Muscle layer of duodenum (tissue), 2 donors: ENCODE measurements around the gene RBM23.
"Not testable (repeated sequence)": the region's sequence is repeated elsewhere in the genome, so short reads cannot be mapped to it uniquely, and the experiment has no call there.

Experiments
- H3K27ac ChIP-seq: one replicate; pipeline ENCODE4 v1.7.0; 2013; ENCODE audit warnings: mild to moderate bottlenecking, low read length
- H3K27me3 ChIP-seq: one replicate; pipeline ENCODE4 v1.7.0; 2013; ENCODE audit warnings: low read depth, mild to moderate bottlenecking, control low read depth, low read length
- H3K36me3 ChIP-seq, 2 donors: one replicate each; pipeline ENCODE4 v1.7.0; 2013; ENCODE audit warnings: low read length in 2 of 2, control low read depth in 1 of 2, mild to moderate bottlenecking in 1 of 2; ENCODE audit not compliant: insufficient read depth in 2 of 2, control insufficient read depth in 1 of 2
- H3K4me1 ChIP-seq, 2 donors: one replicate each; pipeline ENCODE4 v1.7.0; 2013; ENCODE audit warnings: low read length in 2 of 2, mild to moderate bottlenecking in 2 of 2, control low read depth in 1 of 2, moderate library complexity in 1 of 2; ENCODE audit not compliant: insufficient read depth in 2 of 2, control insufficient read depth in 1 of 2
- H3K4me3 ChIP-seq, 2 donors: one replicate each; pipeline ENCODE4 v1.7.0; 2013; ENCODE audit warnings: low read length in 2 of 2, low read depth in 1 of 2, mild to moderate bottlenecking in 1 of 2
- H3K9me3 ChIP-seq, 2 donors: one replicate each; pipeline ENCODE4 v1.7.0; 2013; ENCODE audit warnings: low read length in 2 of 2, control low read depth in 1 of 2, mild to moderate bottlenecking in 1 of 2; ENCODE audit not compliant: control insufficient read depth in 1 of 2
- donor health status: healthy.

The RBM23 gene

GRCh38 chr14:22872833-22873520 lies 46.0 kb downstream of the RBM23 start:
- Histone ChIP-seq H3K4me1 (peaks cover 14 to 40% of the 10 kb centered on the region in 2 donors), H3K27me3 (no peaks in the 10 kb centered on the region), H3K36me3 (peaks cover 39 to 52% of the 10 kb centered on the region in 2 donors), H3K9me3 (no peaks in the 10 kb centered on the region), H3K27ac (peak overlapping the region; percentile 99), H3K4me3 (peak overlapping the region; percentile 83 to 87)

- H3K27me3 ChIP-seq: no peaks in the 10 kb centered on the region
- H3K4me1 ChIP-seq: peaks cover 14 to 40% of the 10 kb centered on the region in 2 donors
- no peaks in the 10 kb centered on the region for H3K9me3 ChIP-seq
- peak overlapping the region; percentile 99 for H3K27ac ChIP-seq
- H3K36me3 ChIP-seq: peaks cover 31 to 45% of the 10 kb centered on the region in 2 donors
- peak overlapping the region; percentile 83 to 87 for H3K4me3 ChIP-seq
Measured at GRCh38 chr14:22872033-22872832, 46.7 kb downstream of the RBM23 start.

GRCh38 chr14:22871224-22872032 lies 47.5 kb downstream of the RBM23 start, which contains the start of gene LRP10:
Gene LRP10, plus strand, starts transcription at chr14:22871740. Its CDS starts 564 bp downstream, at chr14:22872304.
- Histone ChIP-seq H3K27me3 (no peaks in the 10 kb centered on the region), H3K9me3 (no peaks in the 10 kb centered on the region), H3K36me3 (peaks cover 26 to 37% of the 10 kb centered on the region in 2 donors), H3K4me1 (peaks cover 14 to 38% of the 10 kb centered on the region in 2 donors), H3K4me3 (peak within 1 kb of the TSS; percentile 83 to 87), H3K27ac (peak within 1 kb of the TSS; percentile 99)

- peaks cover 20 to 31% of the 10 kb centered on the region in 2 donors for H3K36me3 ChIP-seq
- H3K9me3 ChIP-seq: no peaks in the 10 kb centered on the region
- H3K27me3 ChIP-seq: no peaks in the 10 kb centered on the region
- H3K4me3 ChIP-seq: peak overlapping the region; percentile 83 to 87
- H3K27ac ChIP-seq: peak overlapping the region; percentile 99
- H3K4me1 ChIP-seq: peaks cover 14 to 35% of the 10 kb centered on the region in 2 donors
Measured at GRCh38 chr14:22870811-22871223, 48.1 kb downstream of the RBM23 start.

DNA sequence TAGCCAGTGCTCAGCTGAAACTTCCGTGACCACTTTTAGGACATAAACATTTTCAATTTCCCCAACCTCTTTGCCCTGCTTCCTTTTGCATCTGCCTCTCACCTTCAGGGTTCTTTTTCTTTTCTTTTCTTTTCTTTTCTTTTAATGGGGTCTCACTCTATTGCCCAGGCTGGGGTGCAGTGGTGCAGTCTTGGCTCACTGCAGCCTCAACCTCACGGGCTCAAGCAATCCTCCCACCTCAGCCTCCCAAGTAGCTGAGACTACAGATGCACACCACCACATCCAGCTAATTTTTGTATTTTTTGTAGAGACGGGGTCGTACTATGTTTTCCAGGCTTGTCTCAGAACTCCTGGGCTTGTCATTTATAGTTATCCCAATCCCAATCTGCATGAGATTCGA lies 52.1 kb downstream of the RBM23 start:
- no peak overlapping the region for H3K27ac ChIP-seq
- H3K4me1 ChIP-seq: peaks cover 7 to 18% of the 10 kb centered on the region in 2 donors
- H3K4me3 ChIP-seq: no peak overlapping the region
- no peaks in the 10 kb centered on the region for H3K27me3 ChIP-seq
- H3K9me3 ChIP-seq: no peaks in the 10 kb centered on the region
- H3K36me3 ChIP-seq: peaks cover 0 to 3% of the 10 kb centered on the region in 2 donors

- no peak overlapping the region for H3K4me3 ChIP-seq
- no peak overlapping the region for H3K27ac ChIP-seq
- H3K27me3 ChIP-seq: no peaks in the 10 kb centered on the region
- no peaks in the 10 kb centered on the region for H3K36me3 ChIP-seq
- H3K4me1 ChIP-seq: peaks cover 3 to 15% of the 10 kb centered on the region in 2 donors
- H3K9me3 ChIP-seq: no peaks in the 10 kb centered on the region
Measured at GRCh38 chr14:22865424-22866405, 53.2 kb downstream of the RBM23 start.

GRCh38 chr14:22864979-22865378 lies 54.0 kb downstream of the RBM23 start:
- Histone ChIP-seq H3K27ac (no peak overlapping the region), H3K9me3 (no peaks in the 10 kb centered on the region), H3K4me3 (no peak overlapping the region), H3K4me1 (peaks cover 0 to 8% of the 10 kb centered on the region in 2 donors), H3K27me3 (no peaks in the 10 kb centered on the region), H3K36me3 (no peaks in the 10 kb centered on the region)

DNA sequence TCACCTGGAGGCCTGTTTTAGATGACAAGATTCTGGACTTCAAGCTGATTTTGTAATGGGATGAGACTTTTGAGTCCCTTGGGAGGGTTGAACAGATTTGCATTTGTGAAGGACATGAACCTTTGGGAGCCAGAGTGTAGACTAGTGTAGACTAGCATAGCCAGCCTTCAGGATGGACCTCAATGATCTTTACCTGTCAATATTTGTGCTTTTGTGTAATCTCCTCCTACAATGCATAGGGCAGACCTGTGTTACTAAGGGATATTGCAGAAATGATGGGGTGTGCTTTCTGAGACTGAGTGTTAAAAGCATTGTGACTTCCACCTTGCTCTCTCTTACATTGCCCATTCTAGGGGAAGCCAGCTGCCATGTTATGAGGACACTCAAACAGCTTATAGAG lies 57.3 kb downstream of the RBM23 start:
- no peaks in the 10 kb centered on the region for H3K36me3 ChIP-seq

DNA sequence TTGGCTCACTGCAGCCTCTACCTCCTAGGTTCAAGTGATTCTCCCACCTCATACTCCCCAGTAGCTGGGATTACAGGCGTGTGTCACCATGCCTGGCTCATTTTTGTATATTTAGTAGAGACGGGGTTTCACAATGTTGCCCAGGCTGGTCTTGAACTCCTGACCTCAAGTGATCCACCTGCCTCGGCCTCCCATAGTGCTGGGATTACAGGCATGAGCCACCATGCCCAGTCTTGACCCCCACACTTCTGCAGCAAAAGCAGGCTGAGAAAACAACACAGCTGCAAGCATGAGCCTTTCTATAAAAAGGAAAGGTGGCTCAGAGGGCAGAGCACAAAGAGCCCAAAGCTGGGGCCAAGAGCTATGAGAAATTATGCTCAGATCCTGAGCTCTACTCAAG lies 58.6 kb downstream of the RBM23 start:
- H3K9me3 ChIP-seq, H3K4me3 ChIP-seq, H3K27ac ChIP-seq, H3K4me1 ChIP-seq, H3K27me3 ChIP-seq, H3K36me3 ChIP-seq: not testable (repeated sequence)

More for the DNA sequence above, 57.3 kb downstream of the RBM23 start:
- Histone ChIP-seq H3K27ac (no peak overlapping the region), H3K4me3 (no peak overlapping the region), H3K9me3 (no peaks in the 10 kb centered on the region), H3K27me3 (no peaks in the 10 kb centered on the region), H3K4me1 (peaks cover 0 to 5% of the 10 kb centered on the region in 2 donors)

GRCh38 chr14:22856428-22856827 lies 62.5 kb downstream of the RBM23 start:
- H3K27me3 ChIP-seq: no peaks in the 10 kb centered on the region
- H3K36me3 ChIP-seq: no peaks in the 10 kb centered on the region
- no peaks in the 10 kb centered on the region for H3K9me3 ChIP-seq
- H3K4me1 ChIP-seq: peaks cover 7 to 15% of the 10 kb centered on the region in 2 donors
- H3K27ac ChIP-seq: no peak overlapping the region
- no peak overlapping the region for H3K4me3 ChIP-seq
